Prostate gland (tissue), 2 donors: ENCODE results near the gene GPRC5D. TPM values are rescaled to one million over a fixed set of nuclear protein-coding genes. Genes with fewer than 3 reads are reported as not detected.

Experiments
- DNase-seq: peaks from one replicate; pipeline ENCODE4 v3.0.0-alpha.2; 2019; ENCODE audit warnings: low spot score
- H3K27ac ChIP-seq, 2 donors: fragments of 200-600 bp; sonication (generic); 2 replicates each; pipeline ENCODE4 v1.5.1; 2017 to 2019
- H3K27me3 ChIP-seq: fragments of 200-600 bp; sonication (generic); replicated peaks from 2 replicates; pipeline ENCODE4 v1.5.1; 2019; ENCODE audit not compliant: insufficient read depth
- H3K36me3 ChIP-seq, 2 donors: fragments of 200-600 bp; sonication (generic); 1 replicate in 1 of 2; 2 replicates in 1 of 2; pipeline versions ENCODE4 v1.5.1 to v1.8.1; 2017 to 2019
- H3K4me1 ChIP-seq: fragments of 200-600 bp; sonication (generic); replicated peaks from 2 replicates; pipeline ENCODE4 v1.5.1; 2019
- H3K4me3 ChIP-seq, 2 donors: fragments of 200-600 bp; sonication (generic); 2 replicates each; pipeline ENCODE4 v1.5.1; 2017 to 2019
- H3K9me3 ChIP-seq: fragments of 200-600 bp; sonication (generic); 2 replicates; pipeline ENCODE4 v1.5.1; 2017
- POLR2A ChIP-seq: fragments of 450-650 bp; IDR thresholded peaks from one replicate; pipeline ENCODE4 v1.6.1; 2016; ENCODE audit warnings: antibody characterized with exemption, mild to moderate bottlenecking
- POLR2AphosphoS5 ChIP-seq: sonication (generic); formaldehyde crosslinking; IDR thresholded peaks from one replicate; pipeline ENCODE4 v1.6.1; 2017; ENCODE audit warnings: antibody characterized with exemption
- WGBS: methylation state at CpG from one replicate; pipeline ENCODE4 v1.1.5; 2018; 5-methylcytosine and 5-hydroxymethylcytosine counted together
- intact Hi-C: fragments of 100-400 bp; cut with DNase I; formaldehyde crosslinking; loops from one replicate; pipeline ENCODE4 v1.14.2; 2022
- total RNA-seq, 2 donors: library from RNA; depleted of rRNA; stranded (reverse); fragments of >200 nt; gene quantifications; one replicate each; pipeline ENCODE4 v1.1.0, GENCODE V29; 2016
- TF ChIP-seq, protein P1 (sequence below), 4 experiments: fragments of 200-600 bp in 2 of 4; fragments of 450-650 bp in 2 of 4; sonication (generic) in 2 of 4; IDR thresholded peaks; 1 replicate in 3 of 4; 2 replicates in 1 of 4; pipeline ENCODE4 v1.5.1; 2016 to 2019; ENCODE audit warnings: antibody characterized with exemption in 4 of 4, mild to moderate bottlenecking in 2 of 4, moderate library complexity in 2 of 4

The GPRC5D gene
- total RNA-seq, 2 donors from 2014 or later: not detected

- H3K4me3 ChIP-seq: no peak overlapping the region
- WGBS: 81% methylated on average over 10 of the region's 10 CpGs
- no peak for TF ChIP-seq POLR2A
- no peak for TF ChIP-seq POLR2AphosphoS5
- TF ChIP-seq, protein P1, sequence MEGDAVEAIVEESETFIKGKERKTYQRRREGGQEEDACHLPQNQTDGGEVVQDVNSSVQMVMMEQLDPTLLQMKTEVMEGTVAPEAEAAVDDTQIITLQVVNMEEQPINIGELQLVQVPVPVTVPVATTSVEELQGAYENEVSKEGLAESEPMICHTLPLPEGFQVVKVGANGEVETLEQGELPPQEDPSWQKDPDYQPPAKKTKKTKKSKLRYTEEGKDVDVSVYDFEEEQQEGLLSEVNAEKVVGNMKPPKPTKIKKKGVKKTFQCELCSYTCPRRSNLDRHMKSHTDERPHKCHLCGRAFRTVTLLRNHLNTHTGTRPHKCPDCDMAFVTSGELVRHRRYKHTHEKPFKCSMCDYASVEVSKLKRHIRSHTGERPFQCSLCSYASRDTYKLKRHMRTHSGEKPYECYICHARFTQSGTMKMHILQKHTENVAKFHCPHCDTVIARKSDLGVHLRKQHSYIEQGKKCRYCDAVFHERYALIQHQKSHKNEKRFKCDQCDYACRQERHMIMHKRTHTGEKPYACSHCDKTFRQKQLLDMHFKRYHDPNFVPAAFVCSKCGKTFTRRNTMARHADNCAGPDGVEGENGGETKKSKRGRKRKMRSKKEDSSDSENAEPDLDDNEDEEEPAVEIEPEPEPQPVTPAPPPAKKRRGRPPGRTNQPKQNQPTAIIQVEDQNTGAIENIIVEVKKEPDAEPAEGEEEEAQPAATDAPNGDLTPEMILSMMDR (IDR thresholded peaks at IDR 0.05): no peak
- peaks cover 2% of the 10 kb centered on the region for H3K4me1 ChIP-seq
- intact Hi-C loops: no loop called here
- H3K27me3 ChIP-seq: no peaks in the 10 kb centered on the region
- H3K36me3 ChIP-seq: no peaks in the 10 kb centered on the region
- H3K27ac ChIP-seq: no peak overlapping the region
- no peaks in the 10 kb centered on the region for H3K9me3 ChIP-seq
- no peak for DNase-seq
Observed at GRCh38 chr12:12899530-12900380, 52.2 kb downstream of the GPRC5D start.

GRCh38 chr12:12898911-12899511, 53.0 kb downstream of the GPRC5D start:
- no peak overlapping the region for H3K4me3 ChIP-seq
- H3K9me3 ChIP-seq: no peaks in the 10 kb centered on the region
- no peaks in the 10 kb centered on the region for H3K36me3 ChIP-seq
- no peak overlapping the region for H3K27ac ChIP-seq
- H3K4me1 ChIP-seq: peaks cover 2% of the 10 kb centered on the region
- H3K27me3 ChIP-seq: no peaks in the 10 kb centered on the region
- TF ChIP-seq POLR2AphosphoS5: no peak
- TF ChIP-seq POLR2A: no peak
- TF ChIP-seq, protein P1 (IDR thresholded peaks at IDR 0.05): no peak
- DNase-seq: no peak
- WGBS: 97% methylated on average over 8 of the region's 8 CpGs
- intact Hi-C loops: no loop called here

DNA sequence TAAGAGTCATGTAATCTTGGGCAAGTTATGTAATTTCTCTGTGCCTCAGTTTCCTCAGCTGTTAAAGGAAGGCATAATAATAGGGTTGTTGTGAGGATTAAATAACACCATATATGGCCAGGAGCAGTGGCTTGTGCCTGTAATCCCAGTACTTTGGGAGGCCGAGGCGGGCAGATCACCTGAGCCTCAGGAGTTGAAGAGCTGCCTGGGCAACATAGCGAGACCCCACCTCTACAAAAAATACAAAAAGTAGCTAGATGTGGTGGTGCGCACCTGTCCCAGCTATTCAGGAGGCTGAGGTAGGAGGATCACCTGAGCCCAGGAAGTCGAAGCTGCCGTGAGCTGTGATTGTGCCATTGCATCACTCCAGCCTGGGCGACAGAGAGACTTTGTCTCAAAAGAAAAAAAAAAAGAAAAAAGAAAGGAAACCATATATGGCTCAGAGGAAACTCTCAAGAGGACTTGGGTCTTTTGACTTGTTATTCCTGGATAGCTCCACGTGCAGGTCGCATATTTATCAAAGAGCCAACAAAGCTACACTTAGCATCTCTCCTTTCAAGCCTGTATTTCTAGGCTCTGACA, 53.7 kb downstream of the GPRC5D start:
- no peak overlapping the region for H3K4me3 ChIP-seq
- intact Hi-C loops: no loop called here
- H3K4me1 ChIP-seq: peaks cover 2% of the 10 kb centered on the region
- no peak for TF ChIP-seq POLR2A
- TF ChIP-seq, protein P1 (IDR thresholded peaks at IDR 0.05): no peak
- TF ChIP-seq POLR2AphosphoS5: no peak
- H3K9me3 ChIP-seq: no peaks in the 10 kb centered on the region
- no peaks in the 10 kb centered on the region for H3K27me3 ChIP-seq
- WGBS: 91% methylated on average over 9 of the region's 9 CpGs
- no peaks in the 10 kb centered on the region for H3K36me3 ChIP-seq
- DNase-seq: no peak
- H3K27ac ChIP-seq: no peak overlapping the region

GRCh38 chr12:12897302-12897701, 54.7 kb downstream of the GPRC5D start:
- intact Hi-C loops: no loop called here
- DNase-seq: no peak
- Histone ChIP-seq H3K27me3 (no peaks in the 10 kb centered on the region), H3K36me3 (no peaks in the 10 kb centered on the region), H3K4me1 (peaks cover 2% of the 10 kb centered on the region), H3K4me3 (no peak overlapping the region), H3K27ac (no peak overlapping the region), H3K9me3 (no peaks in the 10 kb centered on the region)
- TF ChIP-seq POLR2AphosphoS5 (no peak), POLR2A (no peak)
- TF ChIP-seq, protein P1 (IDR thresholded peaks at IDR 0.05): no peak
- 90% methylated on average over 6 of the region's 6 CpGs for WGBS
